HG03025 (cell line): ENCODE data around the gene NUDT21.

Source experiments
- ATAC-seq: cut with Tn5 transposase; IDR thresholded peaks from one replicate; pipeline ENCODE4 v1.9.1; 2021; ENCODE audit warnings: mild to moderate bottlenecking, moderate library complexity; ENCODE audit not compliant: unreplicated experiment, low FRiP score

NUDT21 gene

GRCh38 chr16:56463153-56463552 is 12.0 kb upstream of the NUDT21 start:
- no peak for ATAC-seq

GRCh38 chr16:56462064-56462796 is 11.1 kb upstream of the NUDT21 start:
- ATAC-seq, result no peak

- no peak for ATAC-seq
Measured at GRCh38 chr16:56460101-56460500, 9.0 kb upstream of the NUDT21 start.

- ATAC-seq, result no peak
Measured at GRCh38 chr16:56457927-56458470, 6.9 kb upstream of the NUDT21 start.

- ATAC-seq, result peak; percentile 47
Measured at GRCh38 chr16:56451753-56452689, 889 bp upstream of the NUDT21 start.

- peak; percentile 34 for ATAC-seq
Measured at GRCh38 chr16:56450275-56450985, 702 bp downstream of the NUDT21 start.

DNA sequence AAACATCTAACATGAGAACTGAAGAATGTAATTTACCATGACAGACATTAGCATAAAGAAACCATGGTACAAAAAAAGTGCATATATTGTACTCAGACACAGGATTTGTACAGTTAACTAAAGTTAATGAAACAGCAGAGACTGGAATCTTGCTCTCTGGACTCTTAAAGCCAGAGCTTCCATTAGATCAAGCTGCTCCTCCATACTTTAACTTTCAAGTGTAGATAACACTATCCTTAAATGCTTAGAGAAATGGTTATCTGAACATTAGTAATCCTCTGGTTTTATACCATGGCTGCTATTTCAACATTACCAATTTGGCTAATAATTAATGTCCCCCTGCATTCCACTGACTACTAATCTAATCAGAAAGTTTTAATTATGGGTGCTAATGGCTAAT is 3.1 kb downstream of the NUDT21 start:
- ATAC-seq, result no peak

DNA sequence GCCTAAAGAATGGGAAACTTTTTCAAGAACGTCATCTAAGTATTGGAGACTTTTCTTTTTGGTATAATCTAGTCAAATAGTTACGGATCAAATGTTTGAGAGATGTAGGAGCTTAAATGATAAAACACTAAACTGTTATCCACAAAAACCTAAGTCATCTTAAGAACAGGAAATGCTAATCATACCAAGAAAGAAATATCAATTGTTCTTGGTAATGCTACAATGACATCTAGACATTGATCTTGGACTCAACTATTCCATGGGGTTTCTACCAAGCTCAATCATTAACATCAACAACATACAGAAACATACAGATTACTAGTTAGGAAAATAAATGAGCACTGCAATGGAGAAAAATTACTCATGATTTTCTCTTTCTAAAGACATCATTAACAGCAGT is 3.8 kb downstream of the NUDT21 start:
- ATAC-seq, result no peak

DNA sequence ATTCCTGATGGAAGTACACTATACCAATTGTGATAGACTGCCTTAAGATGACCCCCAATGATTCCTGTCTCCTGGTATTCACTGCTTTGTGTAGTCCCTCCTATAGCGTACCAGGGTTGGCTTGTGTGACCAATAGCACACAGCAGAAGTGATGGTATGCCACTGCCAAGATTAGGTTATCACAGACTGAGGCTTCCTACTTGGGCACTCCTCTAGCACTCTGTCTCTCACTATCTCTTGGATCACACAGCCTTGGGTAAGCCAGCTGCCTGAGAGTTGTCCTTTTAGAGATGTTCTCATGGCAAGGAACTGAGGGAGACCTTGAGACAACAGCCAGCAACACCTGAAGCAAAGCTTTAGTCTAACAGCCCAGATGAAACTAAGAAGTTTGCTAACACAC is 13.1 kb downstream of the NUDT21 start:
- no peak for ATAC-seq

DNA sequence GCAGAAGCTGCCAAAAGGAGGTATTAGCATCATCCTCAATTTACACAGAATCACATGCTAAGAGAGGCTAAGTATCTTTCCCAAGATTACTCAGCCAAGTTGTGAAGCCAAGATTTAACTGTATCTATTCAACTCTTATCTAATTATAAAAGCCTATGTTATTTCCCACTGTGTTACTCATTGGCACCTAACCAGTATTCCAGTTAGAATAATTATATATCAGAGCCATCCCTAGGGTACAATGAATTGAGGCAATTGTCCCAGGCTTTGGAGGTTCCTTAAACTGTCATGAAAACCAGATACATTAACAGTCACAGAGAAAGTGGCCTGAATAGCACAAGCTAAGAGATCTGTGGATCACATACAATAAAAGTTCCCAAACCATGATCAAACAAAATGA is 14.9 kb downstream of the NUDT21 start:
- no peak for ATAC-seq

GRCh38 chr16:56428091-56428490 is 23.0 kb downstream of the NUDT21 start:
- no peak for ATAC-seq

DNA sequence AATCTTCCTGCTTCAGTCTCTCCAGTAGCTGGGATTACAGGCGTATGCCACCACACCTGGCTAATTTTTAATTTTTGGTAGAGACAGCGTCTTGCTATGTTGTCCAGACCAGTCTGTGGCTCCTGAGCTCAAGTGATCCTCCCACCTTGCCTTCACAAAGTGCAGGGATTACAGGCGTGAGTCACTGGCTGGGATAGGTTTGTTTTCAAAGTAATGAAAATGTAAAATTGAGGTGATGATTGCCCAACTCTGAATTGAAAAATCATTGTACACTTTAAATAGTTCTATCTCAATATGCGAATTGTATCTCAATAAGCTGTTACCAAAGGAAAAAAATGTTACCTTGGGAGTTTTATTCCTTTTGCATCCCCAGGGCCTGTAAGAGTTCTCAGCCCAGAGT is 24.5 kb downstream of the NUDT21 start:
- no peak for ATAC-seq

DNA sequence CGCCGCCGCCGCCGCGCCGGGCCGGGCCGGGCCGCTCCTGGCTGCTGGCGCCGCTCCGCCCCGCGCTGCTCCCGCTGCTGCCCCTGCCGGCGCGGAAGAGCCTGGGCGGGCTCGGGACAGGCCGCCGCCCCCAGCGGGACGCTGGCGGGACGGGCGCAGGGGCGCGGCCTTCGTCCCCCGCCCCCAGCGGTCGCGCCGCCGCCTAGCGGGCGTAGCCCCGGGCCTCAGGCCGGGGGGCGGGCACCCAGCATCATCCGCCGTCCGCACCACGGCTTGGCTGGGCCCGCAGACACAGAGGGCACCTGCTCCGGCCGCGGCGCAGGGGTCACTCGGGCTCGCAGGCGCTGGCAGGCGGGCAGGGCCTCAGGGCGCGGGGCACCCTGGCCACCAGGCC is 25.7 kb downstream of the NUDT21 start, which contains the start of gene AMFR:
Gene AMFR (minus strand): TSS at position 107 of the 394 bp plus-strand sequence. CDS start 218 bp downstream, outside the sequence.
- peak; percentile 58 for ATAC-seq

DNA sequence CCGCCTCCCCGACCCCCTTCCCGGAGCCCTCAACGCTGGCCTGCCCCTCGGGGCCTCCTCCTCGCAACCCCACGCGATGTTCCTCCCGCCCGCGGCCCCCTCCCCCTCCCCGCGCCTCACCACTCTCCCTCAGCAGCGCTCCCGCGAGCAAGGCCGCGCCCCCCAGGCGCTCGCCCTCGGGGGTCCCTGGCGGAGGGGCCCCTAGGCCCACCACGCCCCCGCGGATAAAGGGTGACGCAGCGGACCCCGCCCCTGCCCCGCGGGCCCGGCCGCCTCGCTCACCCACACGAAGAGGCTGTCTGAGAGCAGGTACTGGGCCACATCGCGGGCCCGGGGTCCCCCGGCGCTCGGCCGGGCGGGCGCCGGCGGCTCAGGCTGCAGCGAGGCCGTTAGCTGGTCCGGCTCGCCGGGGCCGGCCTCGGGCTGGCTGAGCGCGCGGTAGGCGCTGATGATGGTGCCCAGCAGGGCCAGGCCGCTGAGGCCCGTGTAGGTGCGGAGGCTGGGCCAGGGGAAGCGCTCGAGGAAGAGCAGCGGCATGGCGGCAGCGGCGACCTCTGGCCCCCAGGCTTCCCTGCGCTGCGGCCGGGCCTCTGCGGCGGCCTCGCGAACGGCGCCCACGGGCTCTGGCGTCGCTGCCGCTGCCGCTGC is 26.2 kb downstream of the NUDT21 start:
- ATAC-seq, result peak; percentile 42

- ATAC-seq, result no peak
Measured at GRCh38 chr16:56424404-56424764, 26.7 kb downstream of the NUDT21 start.

- ATAC-seq, result no peak
Measured at GRCh38 chr16:56423584-56424403, 27.3 kb downstream of the NUDT21 start.

- ATAC-seq, result no peak
Measured at GRCh38 chr16:56422896-56423441, 28.2 kb downstream of the NUDT21 start.

GRCh38 chr16:56421976-56422669 is 29.0 kb downstream of the NUDT21 start:
- ATAC-seq, result no peak
